Fibroblast of skin of right biceps (primary cell): ENCODE measurements around the gene IGDCC3.
"Not testable (repeated sequence)": the region's sequence is repeated elsewhere in the genome, so short reads cannot be mapped to it uniquely, and the experiment has no call there.

Experiments
- DNase-seq: peaks from one replicate; pipeline ENCODE4 v3.0.0-alpha.2; 2013

Gene IGDCC3

DNA sequence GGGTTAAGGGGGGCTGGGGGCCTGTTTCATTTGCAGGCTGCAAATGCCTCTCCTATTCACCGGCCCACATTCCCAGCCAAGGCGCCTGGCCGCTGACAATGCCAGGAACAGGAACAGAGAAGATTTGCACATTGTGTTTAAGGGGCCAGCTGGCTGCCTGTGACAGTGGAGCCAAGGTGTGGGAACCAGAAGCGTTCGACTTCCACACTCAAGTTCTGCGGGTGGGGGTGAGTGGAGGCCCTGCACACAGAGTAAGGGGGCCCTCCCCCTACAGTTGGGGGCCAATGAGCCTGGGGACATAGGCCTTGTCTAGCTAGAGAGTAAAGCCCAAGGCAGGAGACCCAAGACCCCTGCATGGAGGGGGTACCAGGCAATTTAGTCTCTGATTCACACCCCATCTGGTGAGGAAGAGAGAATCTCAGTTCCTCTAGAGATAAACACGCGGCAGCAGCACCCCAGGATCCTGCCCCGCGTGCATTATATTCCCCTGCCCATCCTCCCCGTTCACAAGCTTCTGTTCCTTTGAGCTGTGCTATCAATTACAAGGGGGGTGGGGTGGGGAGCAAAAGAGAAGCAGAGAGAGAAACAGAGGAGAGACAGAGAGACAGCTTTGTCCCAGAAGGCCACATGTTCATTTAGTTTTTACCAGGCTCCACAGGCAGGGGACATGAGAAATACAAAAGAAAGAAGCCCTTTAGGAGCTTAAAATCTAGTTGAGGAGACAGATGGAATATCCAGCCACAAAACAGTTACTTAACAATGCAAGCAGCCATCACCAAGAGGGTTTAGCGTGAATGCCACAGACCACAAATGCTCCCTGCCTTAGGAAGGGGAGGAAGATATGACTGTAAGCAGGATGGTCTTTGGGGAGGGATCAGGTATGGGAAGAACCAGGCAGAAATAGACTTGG is 9.2 kb downstream of the IGDCC3 start:
- DNase-seq = peak; percentile 17

DNA sequence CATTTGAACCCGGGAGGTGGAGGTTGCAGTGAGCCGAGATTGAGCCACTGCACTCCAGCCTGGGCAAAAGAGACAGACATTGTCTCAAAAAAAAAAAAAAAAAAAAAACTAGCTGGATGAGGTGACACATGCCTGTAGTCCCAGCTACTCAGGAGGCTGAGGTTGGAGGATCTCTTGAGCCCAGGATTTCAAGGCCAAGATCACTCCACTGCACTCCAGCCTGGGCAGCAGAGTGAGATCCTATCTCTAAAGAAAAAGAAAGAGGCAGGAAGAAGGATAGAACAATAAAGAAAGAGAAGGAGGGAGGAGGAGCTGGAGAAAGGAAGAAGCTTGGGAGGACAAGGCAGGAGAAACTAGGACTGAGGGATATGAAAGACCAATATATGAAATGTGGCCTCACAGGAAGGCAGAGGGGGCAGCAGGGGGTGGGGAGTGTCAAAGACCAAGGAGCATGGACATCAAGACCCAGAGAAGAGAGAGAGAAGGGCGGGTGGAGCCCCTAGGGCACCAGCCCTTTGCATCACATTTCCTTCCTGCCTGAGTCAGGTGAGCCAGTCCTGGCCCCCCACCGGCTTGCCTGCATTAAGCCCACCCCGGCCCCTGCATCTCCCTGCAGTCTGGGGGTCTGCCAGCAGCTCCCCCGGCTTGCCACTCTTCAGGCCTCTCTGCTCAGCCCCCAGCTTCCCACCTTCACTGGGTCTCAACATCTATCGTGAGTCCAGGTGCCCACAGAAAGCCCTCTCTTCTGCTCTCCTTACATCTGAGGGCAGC is 11.5 kb downstream of the IGDCC3 start:
- DNase-seq = no peak

DNA sequence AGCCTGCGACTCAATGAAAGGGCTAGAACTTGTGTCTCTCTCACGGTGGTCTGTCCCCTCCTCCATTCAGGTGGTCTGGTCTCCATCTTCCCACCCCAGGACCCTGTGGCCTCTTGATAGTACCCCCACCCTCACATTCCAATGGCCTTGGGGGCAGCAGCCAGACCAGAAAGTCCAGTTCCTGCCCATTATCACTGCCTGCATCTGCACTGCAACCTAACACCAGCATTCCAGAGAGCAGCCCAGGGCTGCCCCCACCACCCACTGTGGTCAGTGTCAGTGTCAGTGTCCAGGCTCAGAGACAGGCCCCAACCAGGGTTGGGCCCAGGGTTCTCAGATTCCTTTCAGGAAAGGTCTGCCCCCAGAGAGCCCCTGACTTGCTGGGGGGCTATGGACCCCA is 12.6 kb downstream of the IGDCC3 start:
- no peak for DNase-seq

DNA sequence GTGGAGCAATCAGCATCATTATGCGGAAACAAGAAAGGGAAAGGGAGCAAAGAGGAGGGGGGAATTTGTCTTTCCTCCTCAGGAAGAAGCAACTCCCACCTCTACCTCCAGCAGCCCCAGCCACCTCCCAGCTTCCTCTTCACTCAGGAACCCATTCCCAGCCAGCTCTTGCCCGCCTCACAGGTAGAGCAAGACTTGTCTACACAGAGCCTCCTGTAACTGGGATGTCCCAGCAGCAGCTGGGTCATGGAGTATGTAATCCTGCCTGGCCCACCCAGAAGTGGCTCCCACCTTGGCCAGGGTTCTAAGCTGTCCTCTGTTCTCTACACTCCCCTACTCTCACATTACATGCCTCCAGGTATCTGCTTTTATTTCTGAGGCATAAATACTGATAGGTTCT is 14.0 kb downstream of the IGDCC3 start:
- no peak for DNase-seq

DNA sequence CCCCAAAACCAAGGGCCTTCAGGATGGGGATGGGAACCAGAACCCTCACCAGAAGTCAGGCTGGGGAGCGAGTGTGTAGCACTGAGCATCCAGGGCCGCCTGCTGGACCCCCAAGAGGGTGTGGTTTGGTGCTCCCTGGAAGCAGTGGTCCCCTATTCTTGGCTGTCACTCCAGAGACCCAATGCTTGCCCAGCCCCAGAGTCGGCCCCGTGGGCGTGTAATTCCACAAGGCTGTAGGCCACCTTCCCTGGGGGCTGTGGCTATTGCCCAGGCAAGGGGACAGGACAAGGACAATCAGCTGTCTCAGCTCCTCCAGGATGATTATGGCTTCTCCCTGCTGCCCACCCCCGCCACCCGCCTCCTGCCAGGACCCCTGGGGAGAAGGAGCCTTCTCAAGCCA is 14.5 kb downstream of the IGDCC3 start:
- no peak for DNase-seq

DNA sequence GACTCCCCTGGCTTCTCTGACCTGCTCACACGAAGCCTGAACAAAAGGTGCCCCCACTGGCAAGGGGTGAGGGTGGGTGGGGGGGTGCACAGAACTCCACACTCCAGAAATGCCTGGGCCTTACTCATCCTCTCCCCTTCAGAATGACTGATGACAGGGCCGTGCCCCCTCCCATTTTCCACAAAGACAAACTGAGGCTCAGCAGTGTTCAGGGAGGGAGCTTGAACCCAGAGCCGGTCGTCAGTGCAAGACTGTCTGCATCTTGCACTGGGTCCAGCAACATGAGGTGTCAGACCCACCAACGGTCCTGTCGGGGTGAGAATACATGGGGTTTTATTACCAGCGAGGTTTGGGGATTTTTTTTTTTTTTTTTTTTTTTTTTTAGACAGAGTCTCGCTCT is 15.3 kb downstream of the IGDCC3 start:
- no peak for DNase-seq

DNA sequence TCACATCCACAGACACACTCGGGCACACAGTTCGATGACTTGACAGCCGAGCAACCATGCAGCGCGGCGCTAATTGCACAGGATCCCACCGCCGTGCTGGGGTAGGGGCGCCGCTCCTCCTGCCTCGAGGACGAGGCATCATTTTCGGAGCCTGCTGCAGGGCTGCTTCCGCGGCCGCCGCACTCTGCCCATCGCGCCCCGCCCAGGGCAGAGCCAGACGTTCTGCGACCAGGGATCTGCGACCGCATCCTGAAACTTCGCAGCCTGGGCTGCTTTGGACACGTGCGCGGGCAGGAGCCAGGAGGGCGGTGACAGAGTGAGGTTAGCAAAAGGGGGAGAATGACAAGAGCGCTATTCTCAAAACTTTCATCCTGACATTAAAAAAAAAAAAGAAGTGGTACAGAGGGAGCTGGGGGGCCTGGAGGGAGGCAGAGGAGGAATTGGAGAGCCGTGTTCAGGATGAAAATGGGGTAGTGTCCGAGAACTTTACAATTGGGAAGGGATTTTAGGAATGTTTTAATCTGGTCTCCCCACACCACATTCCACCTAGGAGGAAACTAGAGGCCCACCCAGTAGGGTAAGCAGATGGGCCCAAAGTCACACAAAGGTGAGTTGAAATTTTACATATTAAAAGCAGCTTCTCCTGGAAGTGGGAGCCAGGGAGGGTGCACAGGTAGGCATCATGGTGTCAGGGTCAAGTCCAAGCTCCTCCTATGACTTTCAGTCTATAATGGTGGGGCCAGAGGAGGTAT is 15.9 kb downstream of the IGDCC3 start:
- no peak for DNase-seq

DNA sequence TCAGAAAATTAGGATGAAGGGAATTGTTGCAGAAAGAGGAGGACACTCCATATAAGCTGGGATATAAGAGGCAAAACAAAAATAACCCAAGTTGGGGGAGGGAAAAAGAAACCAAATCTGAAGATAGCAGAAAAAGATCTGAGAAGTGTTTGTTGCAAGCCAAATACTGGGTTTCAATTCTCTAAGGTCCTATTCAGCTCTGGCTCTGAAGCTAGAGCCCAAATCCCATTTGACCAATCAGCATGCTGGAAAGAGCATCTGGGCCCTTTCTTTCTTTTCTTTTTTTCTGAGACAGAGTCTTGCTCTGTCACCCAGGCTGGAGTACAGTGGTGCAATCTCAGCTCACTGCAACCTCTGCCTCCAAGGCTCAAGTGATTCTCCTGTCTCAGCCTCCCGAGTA is 17.3 kb downstream of the IGDCC3 start:
- no peak for DNase-seq

DNA sequence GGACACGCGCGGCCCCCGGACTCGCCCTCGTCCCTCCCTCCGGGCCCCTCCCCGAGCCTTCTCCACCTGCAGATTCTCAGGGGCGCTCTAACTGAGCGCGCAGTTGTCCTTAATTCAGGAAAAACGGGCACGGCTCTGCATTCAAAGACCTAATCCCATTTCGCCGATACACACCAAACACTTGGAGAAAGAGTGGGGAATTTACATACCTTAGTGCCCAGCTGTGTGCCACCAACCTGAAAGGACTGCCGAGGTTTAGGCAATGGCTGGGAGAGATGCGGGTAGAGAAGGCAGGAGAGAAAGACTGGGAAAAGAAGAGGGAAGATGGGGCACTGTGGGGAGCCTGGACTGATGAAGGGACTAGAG is 21.8 kb downstream of the IGDCC3 start:
- no peak for DNase-seq

DNA sequence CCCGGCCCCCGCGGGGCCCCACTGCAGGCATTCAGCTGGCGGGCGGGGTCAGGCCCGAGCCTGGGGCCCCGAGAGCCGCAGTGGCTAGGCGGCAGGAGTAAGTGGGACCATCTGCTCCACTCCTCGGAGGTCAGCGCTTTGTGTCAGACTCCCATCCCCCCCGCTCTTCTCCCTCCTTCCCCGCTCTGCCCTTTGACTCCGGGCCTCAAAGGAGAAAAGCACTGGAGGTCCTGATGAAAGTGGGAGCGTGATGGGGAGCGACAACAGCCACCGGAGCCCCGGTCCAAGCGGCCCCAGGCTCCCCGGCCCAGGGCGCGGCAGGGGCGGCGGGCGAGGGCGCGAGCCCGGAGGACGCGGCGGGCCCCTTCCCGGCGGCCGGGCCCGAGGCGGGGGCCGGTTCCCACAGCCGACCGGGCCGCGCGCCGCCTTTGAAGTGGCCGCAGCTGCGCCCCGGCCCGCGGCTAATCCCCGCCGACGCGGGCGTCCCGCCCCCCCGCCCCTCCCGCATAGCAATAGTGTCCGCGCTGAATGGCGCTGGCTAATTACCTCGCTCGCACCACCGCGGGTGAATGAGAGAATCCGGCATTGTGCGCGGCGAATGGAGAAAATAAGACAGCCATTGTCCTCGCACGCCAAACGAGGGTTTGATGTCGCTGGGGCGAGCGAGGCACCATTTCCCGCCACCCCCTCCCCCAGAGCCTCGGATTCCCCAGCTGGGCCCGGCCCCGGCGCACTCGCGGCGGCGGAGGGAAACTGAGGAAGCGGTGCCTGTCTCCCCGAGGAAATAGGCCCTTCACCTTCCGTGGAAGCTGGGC is 22.4 kb downstream of the IGDCC3 start:
- no peak for DNase-seq

DNA sequence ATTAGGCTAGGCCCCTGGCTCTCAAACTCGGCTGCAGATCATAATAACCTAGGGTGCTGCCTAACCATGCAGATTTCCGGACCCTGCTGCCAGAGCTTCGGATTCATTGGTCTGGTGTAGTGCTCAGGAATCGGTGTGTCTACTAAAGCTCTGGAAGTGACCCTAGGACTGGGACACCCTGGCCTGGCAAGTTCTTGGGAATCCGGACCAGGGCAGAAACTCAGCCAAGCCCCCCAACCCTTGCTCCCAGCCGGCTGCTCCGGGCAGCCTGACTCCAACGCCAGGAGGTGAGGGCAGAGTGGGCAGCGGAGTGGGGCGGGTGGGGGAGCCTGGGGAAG is 23.0 kb downstream of the IGDCC3 start:
- no peak for DNase-seq

DNA sequence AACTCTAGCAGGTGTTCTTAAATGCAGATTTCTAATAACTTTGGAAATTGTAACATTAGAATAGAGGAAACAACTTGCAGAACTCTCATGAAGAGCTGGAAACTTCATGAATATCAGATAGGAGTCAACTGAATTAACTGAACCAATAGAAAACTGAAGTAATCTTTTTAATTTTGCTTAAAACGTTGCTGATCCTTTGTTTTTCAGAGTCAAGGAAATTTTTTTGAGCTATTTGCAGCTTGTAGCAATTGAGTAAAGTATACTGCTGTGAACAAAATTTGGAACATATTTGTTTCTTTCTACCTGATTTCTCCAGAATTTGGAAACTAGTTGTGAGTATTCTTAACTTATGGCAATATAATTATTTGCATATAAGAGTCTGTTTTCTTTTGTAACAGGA is 25.8 kb downstream of the IGDCC3 start:
- DNase-seq = not testable (repeated sequence)

DNA sequence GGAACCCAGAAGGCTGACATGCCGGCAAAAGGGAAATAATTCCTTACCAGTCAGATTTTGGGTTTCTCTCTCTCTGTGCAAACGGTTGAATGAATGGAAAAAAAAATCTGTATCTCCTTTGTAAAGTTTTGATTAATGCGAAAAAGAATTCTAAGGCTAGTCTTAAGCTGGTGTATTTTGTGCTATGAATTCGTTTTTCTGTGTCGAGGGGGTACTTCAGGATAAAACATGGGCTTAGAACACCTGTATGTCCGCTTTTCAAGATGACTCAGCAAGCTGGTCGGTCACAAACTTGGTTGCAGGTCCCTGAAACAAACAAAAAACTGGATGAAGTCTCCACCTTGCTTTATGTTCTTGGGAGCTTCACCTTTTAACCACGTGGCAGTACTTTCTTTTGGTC is 28.5 kb downstream of the IGDCC3 start:
- no peak for DNase-seq

DNA sequence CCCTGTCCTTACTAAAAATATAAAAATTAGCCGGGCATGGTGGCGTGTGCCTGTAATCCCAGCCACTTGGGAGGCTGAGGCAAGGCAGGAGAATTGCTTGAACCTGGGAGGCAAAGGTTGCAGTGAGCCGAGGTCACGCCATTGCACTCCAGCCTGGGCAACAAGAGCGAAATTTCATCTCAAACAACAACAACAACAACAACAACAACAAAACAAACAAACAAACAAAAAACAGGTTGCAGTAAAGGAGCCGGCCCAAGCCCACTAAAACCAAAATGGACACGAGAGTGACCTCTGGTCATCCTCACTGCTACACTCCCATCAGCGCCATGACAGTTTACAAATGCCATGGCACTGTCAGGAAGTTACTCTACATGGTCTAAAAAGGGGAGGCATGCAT is 30.0 kb downstream of the IGDCC3 start:
- DNase-seq = not testable (repeated sequence)

DNA sequence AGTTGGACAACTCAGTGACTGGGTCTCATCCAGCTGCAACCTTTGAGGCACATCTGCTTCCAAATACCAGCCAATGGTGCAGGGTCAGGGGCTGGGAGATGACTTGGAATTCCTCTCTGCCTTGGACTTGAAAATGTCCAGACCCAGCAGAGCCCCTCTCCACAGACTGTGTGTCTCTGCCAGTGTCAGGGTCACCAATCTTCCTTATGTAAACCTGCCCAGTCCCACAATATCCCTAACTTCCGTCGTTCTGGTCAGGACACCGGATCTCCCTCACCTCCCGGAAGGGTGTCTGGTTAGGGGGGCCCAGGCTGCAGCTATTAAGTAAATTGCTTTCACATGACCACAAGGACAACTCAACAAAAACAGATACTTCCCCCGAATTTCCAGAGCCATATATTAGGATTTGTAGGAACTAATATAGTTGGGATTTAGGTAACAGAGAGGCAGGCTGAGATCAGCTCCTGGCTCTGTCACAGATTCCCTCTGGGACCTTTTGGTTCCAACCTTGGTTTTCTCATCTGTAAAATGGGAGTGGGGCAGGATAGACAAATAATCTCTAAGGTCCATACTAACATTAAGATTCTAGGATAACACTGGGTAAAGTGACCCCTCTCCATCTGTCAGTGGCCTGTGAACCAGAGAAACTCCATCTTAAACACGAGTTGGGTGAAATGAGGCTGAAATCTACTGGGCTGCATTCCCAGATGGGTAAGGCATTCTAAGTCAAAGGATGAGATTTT is 30.8 kb downstream of the IGDCC3 start:
- no peak for DNase-seq

DNA sequence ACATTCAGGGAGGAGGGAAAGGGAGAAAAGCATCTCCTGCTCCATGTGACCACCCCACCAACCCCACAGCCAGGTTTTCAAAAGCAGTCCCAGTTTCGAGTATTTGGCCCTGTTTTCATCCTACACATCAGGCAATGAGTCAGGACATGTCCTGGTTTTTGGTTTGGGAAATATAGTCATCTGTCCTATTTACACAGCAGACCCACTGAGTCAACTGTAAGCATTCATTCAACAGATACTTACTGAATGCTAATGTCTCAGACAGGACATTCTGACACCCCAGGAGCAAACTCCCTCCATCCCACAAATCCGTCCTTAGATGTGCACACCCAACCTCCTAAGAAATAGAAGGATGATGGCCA is 32.9 kb downstream of the IGDCC3 start:
- peak; percentile 8 for DNase-seq

DNA sequence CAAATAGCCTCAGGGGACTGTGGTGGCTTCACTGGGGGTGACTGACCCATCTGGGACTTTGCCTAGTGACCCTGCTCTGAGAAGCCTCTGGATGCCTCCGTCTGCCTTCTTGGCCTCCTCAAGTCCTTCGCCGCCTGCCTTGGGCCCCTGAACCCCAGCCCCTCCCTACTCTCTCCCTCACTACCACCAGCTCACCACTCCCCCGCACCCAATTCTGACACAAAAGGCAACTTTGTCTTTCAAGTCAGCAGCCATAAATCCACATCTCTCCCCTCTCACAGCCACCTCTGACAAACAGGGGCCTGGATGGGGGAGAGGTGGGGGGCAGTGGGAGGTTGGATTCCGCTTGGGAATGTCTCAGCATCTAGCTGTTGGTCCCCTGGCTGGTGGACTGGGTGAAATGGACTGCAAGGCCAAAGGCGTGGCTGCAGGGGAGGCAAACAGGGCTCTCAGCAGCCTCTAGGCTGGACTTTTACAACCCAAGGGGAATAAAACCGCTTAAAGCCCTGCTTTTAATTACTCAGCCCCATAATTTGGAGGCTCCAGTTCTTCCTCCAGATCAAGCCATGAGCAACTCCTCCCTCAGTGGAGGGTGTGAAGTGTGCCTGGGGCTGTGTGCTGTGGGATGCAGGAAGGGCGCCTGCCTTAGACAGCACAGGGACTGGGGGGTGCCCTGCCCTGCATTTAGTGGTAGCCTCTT is 33.4 kb downstream of the IGDCC3 start:
- no peak for DNase-seq

DNA sequence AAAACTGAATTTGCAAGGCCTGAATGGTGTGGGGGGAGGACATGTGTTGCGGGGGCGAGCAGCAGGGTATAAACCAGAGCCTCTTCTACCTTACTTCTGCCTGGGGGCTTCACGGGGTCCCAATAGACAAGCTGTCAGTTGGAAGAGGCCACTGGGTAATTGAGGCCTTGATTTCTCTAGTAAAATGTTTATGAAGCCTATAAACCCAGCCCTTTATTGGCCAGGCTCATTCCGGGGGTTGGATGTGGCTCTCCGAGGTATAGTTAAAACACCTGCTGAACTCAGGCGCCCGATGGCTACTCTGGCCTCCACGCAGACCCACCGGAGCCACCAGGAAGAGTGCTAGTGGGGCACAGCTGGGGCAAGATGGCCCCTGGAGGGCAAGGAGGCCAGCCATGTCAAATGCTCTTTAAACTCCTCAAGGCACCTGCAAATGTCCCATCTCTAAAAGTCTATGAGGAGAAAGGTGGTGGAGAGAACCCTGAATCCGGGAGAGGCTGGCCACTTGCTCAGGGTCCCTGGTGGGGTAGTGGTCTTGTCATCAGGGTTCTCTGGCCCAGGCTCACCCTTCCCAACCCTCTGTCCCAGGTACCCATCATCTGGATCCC is 34.3 kb downstream of the IGDCC3 start:
- no peak for DNase-seq

DNA sequence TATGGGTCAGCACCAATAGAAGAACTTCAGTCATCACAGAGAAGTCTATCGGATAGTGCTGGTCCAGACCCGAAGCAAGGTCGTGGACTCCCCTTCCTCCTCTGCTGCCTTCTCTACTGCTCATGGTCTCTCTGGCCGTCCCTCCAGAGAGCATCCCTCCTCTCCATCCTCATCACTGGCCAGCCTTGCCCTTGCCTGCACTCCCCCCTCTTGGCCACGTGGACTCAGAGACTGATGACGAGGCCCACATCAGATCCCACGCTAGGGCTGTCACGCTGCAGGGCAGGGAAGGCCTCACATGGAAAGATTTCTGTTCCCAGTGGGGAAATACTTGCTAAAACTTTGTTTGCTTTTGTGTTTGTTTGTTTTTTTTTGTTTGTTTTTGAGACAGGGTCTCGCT is 35.3 kb downstream of the IGDCC3 start:
- no peak for DNase-seq

DNA sequence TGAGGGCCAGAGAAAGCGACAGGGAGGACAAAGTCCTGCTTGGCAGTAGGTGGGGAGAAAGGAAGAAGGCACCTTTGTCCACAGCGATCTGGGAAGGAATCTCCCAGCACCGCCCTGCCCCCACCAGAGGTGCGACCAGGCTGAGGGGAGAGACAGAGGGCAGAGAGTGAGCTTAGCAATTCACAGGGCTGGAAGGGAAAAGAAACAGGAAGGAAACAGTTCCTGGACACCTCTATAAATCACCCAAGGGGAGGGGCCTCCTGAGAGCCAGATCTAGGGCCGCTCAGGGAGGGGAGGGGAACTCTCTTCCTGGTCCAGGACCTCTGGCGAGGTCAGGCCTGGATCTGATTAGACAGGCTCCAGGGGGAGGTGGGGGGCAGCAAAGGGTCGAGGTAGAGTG is 37.9 kb downstream of the IGDCC3 start:
- DNase-seq = no peak

DNA sequence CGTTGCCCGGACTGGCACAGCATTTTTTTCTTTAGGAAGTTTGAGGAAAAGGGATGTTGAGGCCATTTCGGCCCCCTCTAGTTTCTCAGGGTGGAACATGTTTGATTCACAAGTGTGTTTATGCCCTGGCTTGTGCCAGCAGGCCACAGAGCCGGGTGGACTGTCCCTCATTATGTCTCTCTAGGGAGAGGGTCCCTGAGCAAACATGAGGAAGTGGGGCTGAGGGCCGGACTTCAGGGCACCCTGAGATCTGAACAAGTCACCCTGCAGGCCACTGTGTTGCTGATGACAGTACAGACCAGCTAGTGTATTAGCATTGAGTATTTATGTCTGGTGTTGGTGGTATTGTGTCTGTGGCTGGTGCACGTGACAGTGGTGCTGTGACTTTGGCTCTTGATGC is 38.4 kb downstream of the IGDCC3 start:
- DNase-seq = no peak
